Ishikawa (cell line): ENCODE measurements around the gene TM7SF3.

Source experiments
- CREB1 ChIP-seq: IDR thresholded peaks from 2 replicates; pipeline ENCODE4 v1.6.1; 2012; ENCODE audit warnings: low read depth
- EGR1 ChIP-seq: IDR thresholded peaks from 2 replicates; pipeline ENCODE4 v1.6.1; 2012
- EP300 ChIP-seq: IDR thresholded peaks from 2 replicates; pipeline ENCODE4 v1.6.1; 2012; ENCODE audit warnings: borderline replicate concordance
- NFIC ChIP-seq: IDR thresholded peaks from 2 replicates; pipeline ENCODE4 v1.6.1; 2012
- RAD21 ChIP-seq: IDR thresholded peaks from 2 replicates; pipeline ENCODE4 v1.6.1; 2012; ENCODE audit warnings: low read depth
- TAF1 ChIP-seq: IDR thresholded peaks from 2 replicates; pipeline ENCODE4 v1.6.1; 2012; ENCODE audit warnings: low read depth, mild to moderate bottlenecking
- TCF12 ChIP-seq: IDR thresholded peaks from 2 replicates; pipeline ENCODE4 v1.6.1; 2012; ENCODE audit warnings: low read depth
- TEAD4 ChIP-seq: IDR thresholded peaks from 2 replicates; pipeline ENCODE4 v1.6.1; 2012
- ZBTB7A ChIP-seq: IDR thresholded peaks from 2 replicates; pipeline ENCODE4 v1.6.1; 2012; ENCODE audit warnings: low read depth
- TF ChIP-seq, protein P1 (sequence below): IDR thresholded peaks from 2 replicates; pipeline ENCODE4 v1.6.1; 2012

DNA sequence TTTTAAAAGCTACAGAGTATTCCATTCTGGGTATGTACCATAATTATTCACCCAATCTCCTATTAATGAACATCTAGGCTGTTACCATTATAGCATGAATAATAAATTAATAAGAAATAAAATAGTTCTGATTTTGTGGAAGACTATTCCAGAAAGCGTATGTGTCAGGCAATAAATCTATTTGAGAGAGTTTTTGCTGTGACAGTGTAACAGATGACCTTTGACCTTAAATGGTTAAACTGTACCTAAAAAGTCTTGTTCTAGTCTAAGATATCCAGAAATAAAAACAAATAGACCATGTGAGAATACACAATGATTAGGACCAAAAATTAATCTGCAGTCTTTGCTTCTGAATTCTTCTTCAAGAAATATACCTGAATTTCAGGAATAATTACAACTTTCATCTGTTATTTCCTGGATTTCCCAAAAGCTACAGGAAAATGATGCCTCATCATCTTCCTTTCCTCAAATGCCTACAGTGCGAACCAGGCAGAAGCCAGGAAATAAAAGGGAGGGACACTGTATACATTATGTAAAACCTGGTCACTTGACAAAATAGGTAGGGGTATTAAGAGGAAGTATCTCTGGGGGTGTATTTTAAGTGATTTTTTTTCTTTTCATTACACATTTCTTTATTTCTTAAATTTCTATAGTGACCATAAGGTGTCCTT is 7.3 kb downstream of the TM7SF3 start:
- TF ChIP-seq TEAD4 (no peak), CREB1 (no peak), TAF1 (no peak), TCF12 (no peak), EP300 (no peak), RAD21 (no peak), EGR1 (no peak), ZBTB7A (no peak), NFIC (no peak)
- TF ChIP-seq, protein P1, sequence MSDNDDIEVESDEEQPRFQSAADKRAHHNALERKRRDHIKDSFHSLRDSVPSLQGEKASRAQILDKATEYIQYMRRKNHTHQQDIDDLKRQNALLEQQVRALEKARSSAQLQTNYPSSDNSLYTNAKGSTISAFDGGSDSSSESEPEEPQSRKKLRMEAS, result no peak
